Stimulated activated CD4-positive, alpha-beta T cell treated with anti-CD3 and anti-CD28 coated beads, Interleukin-1b, Interleukin-23, amount 100 ng/mL, for 4 hours (primary cell): ENCODE data around the gene CXCL17.
"Not testable (repeated sequence)": the region's sequence is repeated elsewhere in the genome, so short reads cannot be mapped to it uniquely, and the experiment has no call there.

Source experiments
- DNase-seq, 2 donors: peaks; one replicate each; pipeline ENCODE4 v3.0.0-alpha.2; 2020; ENCODE audit warnings: low read depth in 2 of 2

Gene CXCL17

DNA sequence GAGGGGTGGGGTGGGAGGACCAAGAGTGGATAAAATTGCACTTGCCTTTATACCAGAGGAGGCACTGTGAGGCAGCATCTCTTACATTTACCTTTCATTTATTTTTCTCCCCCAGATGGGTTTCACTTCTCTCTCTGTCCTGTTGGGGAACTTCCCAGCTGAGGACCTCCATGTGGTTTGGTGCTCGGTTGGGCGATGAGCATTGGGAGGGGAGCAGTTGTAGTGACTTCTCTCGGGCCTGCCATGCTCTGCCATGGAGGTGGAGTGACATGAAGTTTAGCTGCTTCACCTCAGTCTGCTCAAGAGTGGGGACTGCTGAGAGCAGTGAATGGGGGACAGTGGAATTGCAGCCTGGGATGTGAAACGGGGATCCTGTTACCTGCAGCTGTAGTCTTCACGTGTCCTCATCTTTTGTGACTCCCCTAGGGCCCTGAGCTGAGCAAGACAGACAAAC is 23.1 kb upstream of the CXCL17 start:
- DNase-seq, result no peak

DNA sequence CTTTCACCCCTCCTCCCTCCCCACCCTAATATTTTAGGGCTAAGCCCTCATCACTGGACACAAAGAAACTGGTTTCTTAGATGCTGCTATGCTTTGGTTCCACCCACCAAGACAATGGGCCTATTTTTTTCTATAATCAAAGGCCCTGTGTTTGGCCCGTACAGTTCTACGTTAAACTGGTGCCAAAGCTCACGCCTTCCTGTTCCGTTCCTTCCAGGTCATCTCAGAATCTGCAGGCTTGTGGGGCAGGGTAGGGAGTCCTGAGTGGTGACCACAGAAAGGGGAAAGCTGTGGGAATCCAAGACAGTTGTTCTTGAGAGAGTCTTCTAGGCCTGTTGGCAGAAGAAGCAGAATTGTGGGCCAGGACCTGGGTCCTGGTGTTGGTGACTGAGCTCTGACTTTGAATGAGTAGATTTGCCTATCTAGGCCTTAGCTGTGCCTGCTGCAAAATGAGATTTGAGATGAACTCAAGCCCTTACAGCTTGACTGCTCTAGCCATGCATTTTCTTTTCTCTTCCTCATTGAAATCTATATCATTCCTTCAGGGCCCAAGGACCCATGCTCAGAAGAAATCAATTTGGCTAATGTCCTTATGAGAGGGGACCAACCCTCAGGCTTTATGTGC is 19.1 kb upstream of the CXCL17 start:
- no peak for DNase-seq

DNA sequence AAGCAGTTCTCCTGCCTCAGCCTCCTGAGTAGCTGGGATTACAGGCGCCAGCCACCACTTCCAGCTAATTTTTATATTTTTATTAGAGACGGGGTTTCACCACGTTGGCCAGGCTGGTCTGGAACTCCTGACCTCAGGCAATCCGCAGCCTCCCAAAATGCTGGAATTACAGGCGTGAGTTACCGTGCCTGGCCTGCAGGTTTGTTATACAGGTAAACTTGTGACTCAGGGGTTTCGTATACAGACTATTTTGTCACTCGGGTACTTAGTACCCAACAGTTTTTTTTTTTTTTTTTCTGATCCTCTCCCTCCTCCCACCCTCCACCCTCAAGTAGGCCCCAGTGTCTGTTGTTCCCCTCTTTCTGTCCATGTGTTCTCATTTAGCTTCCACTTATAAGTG is 18.5 kb upstream of the CXCL17 start:
- not testable (repeated sequence) for DNase-seq

DNA sequence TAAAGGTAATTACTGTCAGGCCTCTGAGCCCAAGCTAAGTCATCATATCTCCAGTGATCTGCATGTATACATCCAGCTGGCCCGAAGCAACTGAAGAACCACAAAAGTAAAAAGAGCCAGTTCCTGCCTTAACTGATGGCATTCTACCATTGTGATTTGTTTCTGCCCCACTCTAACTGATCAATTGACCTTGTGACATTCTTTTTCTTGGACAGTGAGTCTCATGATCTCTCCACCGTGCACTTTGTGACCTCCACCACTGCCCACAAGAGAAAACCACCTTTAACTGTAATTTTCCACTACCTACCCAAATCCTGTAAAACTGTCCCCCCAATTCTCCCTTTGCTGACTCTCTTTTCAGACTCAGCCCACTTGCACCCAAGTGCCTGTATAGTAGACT is 17.2 kb upstream of the CXCL17 start:
- no peak for DNase-seq

DNA sequence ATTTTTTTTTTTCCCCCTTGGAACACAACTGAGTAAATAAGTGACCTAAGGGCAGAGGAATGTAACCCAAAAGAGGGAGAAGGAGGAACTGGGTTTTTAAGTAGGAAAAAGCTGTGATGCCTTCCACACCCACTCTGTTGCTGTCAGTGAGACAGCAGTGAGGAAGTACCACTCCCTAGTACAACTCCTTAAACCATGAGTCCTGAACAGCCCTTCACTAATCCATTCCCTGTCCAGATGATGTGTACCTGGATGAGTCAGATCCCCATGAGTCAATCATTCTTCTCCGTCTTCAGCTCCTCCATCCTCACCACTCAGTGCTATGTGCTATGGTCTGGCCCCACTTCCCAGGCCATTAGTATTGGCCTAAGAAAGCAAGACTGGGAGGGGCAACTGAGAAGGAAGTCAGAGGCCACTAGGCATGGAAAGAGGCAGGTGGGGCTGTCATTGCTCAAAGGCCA is 12.9 kb upstream of the CXCL17 start:
- DNase-seq, result no peak

DNA sequence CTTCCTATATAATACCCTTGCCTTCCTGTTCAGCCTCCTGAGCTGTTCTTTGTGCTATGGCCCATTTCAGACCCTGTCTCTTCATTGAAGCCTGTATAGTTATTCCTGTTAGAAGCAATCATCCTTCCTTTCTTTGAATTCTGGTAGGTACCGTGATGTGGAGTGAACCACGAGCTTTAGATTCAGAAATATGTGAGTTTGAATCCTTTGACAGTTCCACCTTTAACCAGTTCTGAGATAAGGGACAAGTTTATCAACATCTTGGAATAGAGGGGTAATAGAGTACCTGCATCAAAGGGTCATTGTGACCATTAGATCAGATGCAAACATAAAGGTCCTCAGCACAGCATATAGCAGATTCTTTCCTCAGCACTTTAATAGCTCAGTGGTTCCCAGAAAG is 12.3 kb upstream of the CXCL17 start:
- DNase-seq, result no peak

DNA sequence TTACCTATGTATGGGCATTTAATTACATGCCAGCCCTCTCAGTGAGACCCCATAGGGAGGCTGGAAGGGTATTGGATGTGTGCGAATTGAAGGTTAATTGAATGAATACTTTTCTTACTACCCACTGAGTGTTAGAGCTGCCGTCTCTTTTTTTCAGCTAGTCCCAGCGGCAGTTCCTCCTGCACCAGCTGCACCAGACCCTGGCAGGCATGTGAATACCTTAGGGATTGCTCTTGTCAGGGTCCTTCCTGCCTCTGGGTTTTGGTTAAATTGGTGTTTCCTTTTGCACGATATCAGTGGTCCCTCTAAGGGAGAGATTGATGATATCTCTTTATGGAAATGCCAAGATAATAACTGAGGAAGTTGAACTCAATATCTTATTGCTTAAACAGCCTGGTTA is 9.8 kb upstream of the CXCL17 start:
- DNase-seq, result no peak

DNA sequence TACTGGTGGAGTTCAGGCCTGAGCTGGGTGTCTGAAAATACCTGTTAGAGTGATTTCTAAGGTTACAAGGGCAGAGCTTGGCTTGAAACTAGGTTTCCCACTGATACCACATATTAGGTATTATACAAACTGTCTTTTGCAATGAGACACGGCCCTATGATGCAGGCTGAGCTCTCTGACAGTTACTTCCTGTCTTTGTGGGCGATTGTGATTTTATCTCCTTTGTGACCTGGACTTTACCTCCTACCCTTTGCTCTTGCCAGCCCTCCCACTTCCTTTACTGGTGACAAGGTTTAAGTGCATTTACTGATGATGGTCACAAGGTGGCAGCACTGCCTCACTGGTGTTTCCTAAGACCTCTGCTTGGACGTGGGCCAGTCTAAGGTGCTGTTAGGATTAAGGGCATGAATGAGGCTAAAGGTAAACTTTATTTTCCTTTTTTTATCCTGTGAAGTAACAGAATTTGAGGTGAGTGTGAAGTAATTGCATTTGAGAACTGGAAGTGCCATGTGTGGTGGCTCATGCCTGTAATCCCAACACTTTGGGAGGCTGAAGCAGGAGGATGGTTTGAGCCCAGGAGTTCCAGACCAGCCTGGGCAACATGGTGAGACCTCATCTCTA is 7.7 kb upstream of the CXCL17 start:
- DNase-seq, result peak; percentile 49 to 69

GRCh38 chr19:42448306-42448705 is 5.6 kb upstream of the CXCL17 start:
- DNase-seq, result not testable (repeated sequence)

GRCh38 chr19:42445948-42446347 is 3.2 kb upstream of the CXCL17 start:
- no peak for DNase-seq

DNA sequence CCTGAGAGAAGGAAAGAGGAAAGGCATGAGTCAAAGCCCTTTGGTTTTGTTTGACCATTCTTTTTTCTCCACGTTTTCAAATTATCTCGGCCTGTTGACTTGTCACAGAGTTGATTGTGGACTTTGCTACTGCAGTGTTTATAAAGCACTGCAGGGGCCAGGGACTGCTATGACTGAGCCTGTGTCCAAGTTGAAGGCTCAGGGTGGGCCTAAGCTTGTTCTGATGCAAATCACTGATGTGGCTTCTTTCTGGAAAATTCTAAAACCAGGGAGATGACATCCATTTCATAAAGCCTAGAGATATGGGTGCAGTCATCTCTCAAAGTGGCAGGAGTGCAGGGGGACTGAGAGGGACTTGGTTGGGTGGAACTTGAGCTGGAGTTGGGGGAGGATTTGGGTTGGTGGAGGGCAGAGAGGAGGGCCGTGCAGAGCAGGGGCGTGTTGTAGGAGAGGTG is 1.2 kb upstream of the CXCL17 start:
- no peak for DNase-seq

- no peak for DNase-seq
Observed at GRCh38 chr19:42441049-42441445, 1.7 kb downstream of the CXCL17 start.

GRCh38 chr19:42440357-42441048 is 2.2 kb downstream of the CXCL17 start:
- DNase-seq, result peak; percentile 81 to 85

DNA sequence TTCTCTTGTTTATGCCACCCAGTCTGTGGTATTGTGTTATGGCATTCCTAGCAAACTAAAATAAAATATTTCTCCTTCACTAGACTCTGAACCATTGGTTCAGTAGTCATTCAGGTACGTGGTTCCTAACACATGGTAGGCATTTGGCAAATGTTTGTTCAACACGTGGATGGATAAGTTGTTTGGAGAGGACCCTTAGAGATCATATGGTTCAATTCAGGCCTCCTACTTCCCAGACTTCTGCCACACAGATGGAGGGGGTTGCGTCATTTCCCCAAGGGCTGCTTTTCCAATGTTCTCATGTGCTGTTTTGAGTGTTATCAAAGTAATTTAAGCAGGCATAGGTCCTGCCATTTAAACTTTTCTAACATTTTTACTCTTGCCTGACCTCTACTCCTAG is 6.7 kb downstream of the CXCL17 start:
- DNase-seq, result no peak

GRCh38 chr19:42435316-42435715 is 7.4 kb downstream of the CXCL17 start:
- no peak for DNase-seq

GRCh38 chr19:42433503-42434260 is 9.1 kb downstream of the CXCL17 start:
- DNase-seq, result peak; percentile 53 to 61

- no peak for DNase-seq
Observed at GRCh38 chr19:42431486-42431885, 11.3 kb downstream of the CXCL17 start.

DNA sequence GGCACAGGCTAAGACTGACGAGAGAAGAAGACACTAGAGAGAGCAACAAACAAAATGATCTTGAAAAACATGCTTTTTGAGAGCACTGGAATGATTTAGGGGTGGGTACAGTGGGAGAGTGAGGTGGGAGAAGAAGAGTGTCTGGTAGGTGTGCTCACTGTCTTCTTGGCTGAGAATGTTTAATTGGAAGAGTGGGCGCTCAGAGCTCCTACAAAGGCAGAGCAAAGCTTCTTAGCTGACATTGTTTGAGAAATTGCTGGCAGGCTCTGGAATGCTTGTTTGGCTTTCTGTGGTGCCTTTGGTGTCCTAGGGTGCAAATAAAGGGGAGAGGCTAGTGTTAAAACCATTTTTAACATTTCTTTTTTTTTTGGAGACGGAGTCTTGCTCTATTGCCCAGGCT is 14.1 kb downstream of the CXCL17 start:
- no peak for DNase-seq

- no peak for DNase-seq
Observed at GRCh38 chr19:42427313-42427712, 15.4 kb downstream of the CXCL17 start, which contains the start of gene LIPE. Gene LIPE (minus strand): TSS chr19:42427388. CDS start chr19:42427149, 239 bp downstream.

- DNase-seq, result no peak
Observed at GRCh38 chr19:42426643-42427042, 16.1 kb downstream of the CXCL17 start.

DNA sequence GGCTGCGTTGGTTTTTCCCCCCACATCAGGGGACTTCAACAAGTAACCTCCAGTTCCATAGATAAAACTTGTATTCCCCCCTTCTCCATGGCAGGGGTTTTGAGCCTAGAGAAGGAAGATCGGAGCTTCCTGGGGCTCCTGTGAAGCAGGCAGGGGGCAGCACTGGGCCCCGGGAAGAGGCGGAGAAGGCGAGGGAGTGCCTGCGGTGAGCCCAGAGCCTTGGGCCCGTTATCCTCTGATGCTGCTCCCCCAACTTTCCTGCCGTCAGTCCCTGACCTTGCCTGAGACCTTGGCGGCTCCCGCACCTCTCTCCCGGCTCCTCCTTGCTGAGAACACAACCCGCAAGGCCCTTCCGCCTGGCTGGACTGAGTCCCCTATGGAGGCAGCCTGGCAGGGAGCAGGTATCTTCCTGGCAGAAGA is 18.0 kb downstream of the CXCL17 start:
- DNase-seq, result no peak

GRCh38 chr19:42424345-42424707 is 18.4 kb downstream of the CXCL17 start:
- DNase-seq, result no peak
